Lower leg skin (tissue), 3 donors: ENCODE data around the gene TPST2.

ENCODE experiments used
- POLR2A ChIP-seq, 2 donors: fragments of 450-650 bp; IDR thresholded peaks; one replicate each; pipeline ENCODE4 v1.6.1; 2016 to 2017; ENCODE audit warnings: antibody characterized with exemption in 2 of 2, mild to moderate bottlenecking in 1 of 2, moderate library complexity in 1 of 2
- TF ChIP-seq, protein P1 (sequence below), 3 donors: fragments of 450-650 bp; IDR thresholded peaks; one replicate each; pipeline ENCODE4 v1.5.1; 2016; ENCODE audit warnings: antibody characterized with exemption in 3 of 3, mild to moderate bottlenecking in 3 of 3, moderate library complexity in 2 of 3

DNA sequence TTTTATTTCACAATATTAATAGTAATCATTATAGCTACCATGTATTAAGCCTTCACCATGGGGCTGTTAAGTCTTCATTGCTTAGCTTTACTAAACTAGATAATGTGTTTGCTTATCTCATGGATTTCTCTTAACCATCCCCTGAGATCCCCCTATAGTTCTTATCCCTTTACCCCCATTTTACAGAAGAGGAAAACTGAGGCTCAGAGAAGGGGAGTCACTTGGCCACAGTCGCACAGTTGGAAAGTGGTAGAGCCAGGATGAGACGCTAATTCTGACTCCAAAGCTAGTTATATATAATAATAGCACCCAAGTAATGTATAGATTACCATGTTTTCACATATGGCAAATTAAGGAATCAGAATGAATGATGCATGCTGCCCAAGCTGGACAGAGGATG lies 67.9 kb downstream of the TPST2 start:
- TF ChIP-seq, protein P1, sequence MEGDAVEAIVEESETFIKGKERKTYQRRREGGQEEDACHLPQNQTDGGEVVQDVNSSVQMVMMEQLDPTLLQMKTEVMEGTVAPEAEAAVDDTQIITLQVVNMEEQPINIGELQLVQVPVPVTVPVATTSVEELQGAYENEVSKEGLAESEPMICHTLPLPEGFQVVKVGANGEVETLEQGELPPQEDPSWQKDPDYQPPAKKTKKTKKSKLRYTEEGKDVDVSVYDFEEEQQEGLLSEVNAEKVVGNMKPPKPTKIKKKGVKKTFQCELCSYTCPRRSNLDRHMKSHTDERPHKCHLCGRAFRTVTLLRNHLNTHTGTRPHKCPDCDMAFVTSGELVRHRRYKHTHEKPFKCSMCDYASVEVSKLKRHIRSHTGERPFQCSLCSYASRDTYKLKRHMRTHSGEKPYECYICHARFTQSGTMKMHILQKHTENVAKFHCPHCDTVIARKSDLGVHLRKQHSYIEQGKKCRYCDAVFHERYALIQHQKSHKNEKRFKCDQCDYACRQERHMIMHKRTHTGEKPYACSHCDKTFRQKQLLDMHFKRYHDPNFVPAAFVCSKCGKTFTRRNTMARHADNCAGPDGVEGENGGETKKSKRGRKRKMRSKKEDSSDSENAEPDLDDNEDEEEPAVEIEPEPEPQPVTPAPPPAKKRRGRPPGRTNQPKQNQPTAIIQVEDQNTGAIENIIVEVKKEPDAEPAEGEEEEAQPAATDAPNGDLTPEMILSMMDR (IDR thresholded peaks at IDR 0.05) = no peak
- TF ChIP-seq POLR2A (IDR thresholded peaks at IDR 0.05) = no peak
